K562 (cell line): ENCODE measurements around the gene PTPRT. TPM values are rescaled to one million over a fixed set of nuclear protein-coding genes. Genes with fewer than 3 reads are reported as not detected.

Source experiments
- ATAC-seq: fragments of 200-7000 bp; cut with Tn5 transposase; 3 replicates; pipeline ENCODE4 v1.9.1; 2020; ENCODE audit warnings: moderate library complexity
- BruUV-seq: library from RNA; stranded (reverse); fragments of 400-500 nt; replicated peaks from 2 replicates; lab custom pipeline; 2021; lab: Mats Ljungman, UMichigan
- CTCF ChIA-PET: fragments of 300-600 bp; formaldehyde crosslinking; extraction: SDS; loops from one replicate; lab custom pipeline; 2021; ENCODE audit warnings: low intra/inter-chr PET ratio; lab: Yijun Ruan, JAX
- POLR2A ChIA-PET: fragments of 300-600, 350-650 bp; sonication (Branson Sonifier 250); formaldehyde crosslinking; extraction: SDS; loops from one replicate; lab custom pipeline; 2021; ENCODE audit warnings: antibody characterized with exemption, inconsistent platforms; lab: Yijun Ruan, JAX
- DNase-seq, 4 experiments: peaks; one replicate each; pipeline versions ENCODE4 v3.0.0 to v3.0.0-alpha.2; 2011 to 2018; ENCODE audit warnings: low spot score in 3 of 4, mixed read lengths in 3 of 4; ENCODE audit errors: extremely low read depth in 1 of 4
- FAIRE-seq: peaks from 2 replicates; lab custom pipeline; 2011; peaks lifted over from hg19 to GRCh38; lab: Jason Lieb, UNC
- H2AFZ ChIP-seq: 2 replicates; pipeline ENCODE4 v1.6.0; 2011; ENCODE audit warnings: low read depth, low read length, control low read depth, inconsistent platforms
- H3K27ac ChIP-seq: fragments of 200-600 bp; 3 replicates; pipeline ENCODE4 v1.8.0; 2011; ENCODE audit warnings: low read depth, mild to moderate bottlenecking, control low read depth, inconsistent platforms, low read length, moderate library complexity, mixed read lengths; ENCODE audit errors: extremely low read depth
- H3K27me3 ChIP-seq, 2 experiments: fragments of 300-600 bp in 1 of 2; 2 replicates in 1 of 2; 3 replicates in 1 of 2; pipeline versions ENCODE4 v1.6.0 to v1.8.0; 2011; ENCODE audit warnings: inconsistent platforms in 2 of 2, low read length in 2 of 2, mild to moderate bottlenecking in 1 of 2, mixed read lengths in 1 of 2, moderate library complexity in 1 of 2; ENCODE audit not compliant: control insufficient read depth in 2 of 2, insufficient read depth in 2 of 2
- H3K36me3 ChIP-seq: fragments of 300-600 bp; 3 replicates; pipeline ENCODE4 v1.8.0; 2011; ENCODE audit warnings: mild to moderate bottlenecking, low read length, inconsistent platforms; ENCODE audit not compliant: control insufficient read depth, insufficient read depth
- H3K4me1 ChIP-seq, 2 experiments: fragments of 200-600 bp in 1 of 2; replicated peaks in 1 of 2; 2 replicates in 1 of 2; 3 replicates in 1 of 2; pipeline versions ENCODE4 v1.5.1 to v1.8.0; 2011; ENCODE audit warnings: inconsistent platforms in 2 of 2, low read length in 2 of 2, mild to moderate bottlenecking in 1 of 2, mixed read lengths in 1 of 2, moderate library complexity in 1 of 2; ENCODE audit not compliant: control insufficient read depth in 2 of 2, insufficient read depth in 2 of 2
- H3K4me2 ChIP-seq: 2 replicates; pipeline ENCODE4 v1.6.1; 2011; ENCODE audit warnings: low read length, control low read depth, inconsistent platforms, mixed read lengths; ENCODE audit not compliant: insufficient read depth
- H3K4me3 ChIP-seq: fragments of 200-600 bp; sonication (generic), shearing (Covaris generic); 2 replicates; pipeline ENCODE4 v1.5.1; 2016; ENCODE audit warnings: control low read depth, inconsistent platforms
- H3K79me2 ChIP-seq: fragments of 200-600 bp; 3 replicates; pipeline ENCODE4 v1.8.0; 2011; ENCODE audit warnings: low read length, inconsistent platforms; ENCODE audit not compliant: control insufficient read depth, insufficient read depth
- H3K9ac ChIP-seq, 2 experiments: 2 replicates each; pipeline versions ENCODE4 v1.6.0 to v1.6.1; 2011; ENCODE audit warnings: low read depth in 2 of 2, low read length in 2 of 2, control low read depth in 1 of 2, inconsistent platforms in 1 of 2, mild to moderate bottlenecking in 1 of 2, mixed read lengths in 1 of 2; ENCODE audit not compliant: insufficient read depth in 1 of 2
- H3K9me1 ChIP-seq: one replicate; pipeline ENCODE4 v1.6.0; 2011; ENCODE audit warnings: inconsistent platforms, mild to moderate bottlenecking, low read length, moderate library complexity; ENCODE audit not compliant: control insufficient read depth, insufficient read depth
- H3K9me3 ChIP-seq: replicated peaks from 2 replicates; pipeline ENCODE4 v1.5.1; 2011; ENCODE audit warnings: low read depth, low read length, inconsistent platforms; ENCODE audit not compliant: control insufficient read depth, insufficient read depth
- H4K20me1 ChIP-seq: replicated peaks from 2 replicates; pipeline ENCODE4 v1.6.1; 2011; ENCODE audit warnings: low read length, inconsistent platforms, mixed read lengths; ENCODE audit not compliant: control insufficient read depth, insufficient read depth
- BMI1 ChIP-seq: fragments of 150-350 bp; IDR thresholded peaks from 2 replicates; pipeline ENCODE4 v1.6.1; 2014; ENCODE audit warnings: low read length
- BRF1 ChIP-seq: IDR thresholded peaks from 3 replicates; pipeline ENCODE4 v1.6.1; 2011; ENCODE audit warnings: borderline replicate concordance, mild to moderate bottlenecking; ENCODE audit not compliant: insufficient read length; ENCODE audit errors: extremely low read depth
- CHD4 ChIP-seq: fragments of 200-600 bp; sonication (generic); IDR thresholded peaks from 3 replicates; pipeline ENCODE4 v1.6.1; 2012; ENCODE audit warnings: low read depth, mild to moderate bottlenecking, mixed read lengths, low read length, inconsistent platforms; ENCODE audit not compliant: insufficient read depth, insufficient replicate concordance, poor library complexity, severe bottlenecking
- GATA2 ChIP-seq: sonication (generic); formaldehyde crosslinking; IDR thresholded peaks from 2 replicates; pipeline ENCODE4 v1.4.0; 2020; ENCODE audit warnings: mild to moderate bottlenecking, missing genetic modification reagents
- POLR2B ChIP-seq: fragments of 450-650 bp; IDR thresholded peaks from 2 replicates; pipeline ENCODE4 v1.6.1; 2018; ENCODE audit warnings: low read depth; ENCODE audit not compliant: partially characterized antibody
- PRPF4 ChIP-seq: fragments of 200-400 bp; formaldehyde crosslinking; IDR thresholded peaks from one replicate; pipeline ENCODE4 v1.6.1; 2017; ENCODE audit warnings: low read length, low read depth, mild to moderate bottlenecking; ENCODE audit not compliant: insufficient read depth, poor library complexity, severe bottlenecking
- SREBF2 ChIP-seq: sonication (generic); formaldehyde crosslinking; IDR thresholded peaks from 2 replicates; pipeline ENCODE4 v1.4.0; 2020; ENCODE audit warnings: mild to moderate bottlenecking, missing genetic modification reagents
- U2AF1 ChIP-seq: fragments of 200-400 bp; formaldehyde crosslinking; optimal IDR thresholded peaks from 2 replicates; pipeline ENCODE3; 2017; ENCODE audit warnings: mild to moderate bottlenecking, low read depth, low read length, moderate library complexity
- WHSC1 ChIP-seq: IDR thresholded peaks from one replicate; pipeline ENCODE4 v1.6.1; 2012; ENCODE audit warnings: low read length, control low read depth, inconsistent platforms
- WGBS: fragments of 100-300 bp; shearing (Covaris generic); methylation state at CpG from one replicate; pipeline ENCODE4 v1.1.6; 2016; ENCODE audit warnings: low coverage, mixed read lengths; ENCODE audit not compliant: insufficient coverage; ENCODE audit errors: missing lambda C conversion rate; 5-methylcytosine and 5-hydroxymethylcytosine counted together
- in situ Hi-C: fragments of 300-500 bp; cut with MboI; formaldehyde crosslinking; loops from 4 replicates; pipeline ENCODE4 v1.15.0; 2018; ENCODE audit warnings: inconsistent platforms, mixed read lengths
- intact Hi-C: fragments of 100-400 bp; cut with micrococcal nuclease; formaldehyde crosslinking; loops from 2 replicates; pipeline ENCODE4 v1.14.2; 2022
- polyA plus RNA-seq, 8 experiments: library from polyadenylated mRNA; depleted of rRNA in 4 of 8; stranded (reverse) in 5 of 8; unstranded in 3 of 8; fragments of >200 nt; fragmentation: Nextera tagmentation in 2 of 8; fragmentation: Illumina TruSeq in 1 of 8; extraction: Ambion mirVana in 2 of 8; extraction: Trizol in 1 of 8; gene quantifications; 2 replicates each; pipeline versions ENCODE4 v1.2.1 to v1.2.3, GENCODE V29; 2011 to 2014; ENCODE audit warnings: inconsistent platforms in 1 of 8, missing spikeins in 1 of 8
- total RNA-seq, 7 experiments: library from RNA; depleted of rRNA in 6 of 7; stranded (reverse); fragments of >200 nt in 6 of 7; fragmentation: Illumina TruSeq in 2 of 7; extraction: Trizol in 2 of 7; gene quantifications; 2 replicates each; pipeline versions ENCODE4 v1.2.1 to v1.2.3, GENCODE V29; 2011 to 2021; ENCODE audit warnings: low replicate concordance in 1 of 7
- TF ChIP-seq, protein P1 (sequence below): fragments of 450-650 bp; conservative IDR thresholded peaks from 2 replicates; pipeline ENCODE4 v1.6.1; 2016; ENCODE audit warnings: missing genetic modification characterization, low read depth, mild to moderate bottlenecking, control low read depth, missing compliant biosample characterization
- TF ChIP-seq, protein P2 (sequence below): fragments of 450-650 bp; formaldehyde crosslinking; IDR thresholded peaks from 2 replicates; pipeline ENCODE4 v1.4.0; 2020; ENCODE audit warnings: mild to moderate bottlenecking, moderate library complexity
- TF ChIP-seq, protein P3 (sequence below), 2 experiments: fragments of 450-650 bp; IDR thresholded peaks; 2 replicates each; pipeline ENCODE4 v1.6.1; 2016
- TF ChIP-seq, protein P4 (sequence below): sonication (generic); formaldehyde crosslinking; IDR thresholded peaks from 2 replicates; pipeline ENCODE4 v1.9.0; 2022; ENCODE audit warnings: mild to moderate bottlenecking, missing genetic modification reagents
- TF ChIP-seq, protein P5 (sequence below), 2 experiments: fragments of 450-650 bp in 1 of 2; sonication (generic) in 1 of 2; formaldehyde crosslinking; conservative IDR thresholded peaks; 2 replicates each; pipeline versions ENCODE4 v1.4.0 to v1.8.1; 2020 to 2022; ENCODE audit warnings: mild to moderate bottlenecking in 1 of 2, missing genetic modification reagents in 1 of 2
- TF ChIP-seq, protein P6 (sequence below): IDR thresholded peaks from 2 replicates; pipeline ENCODE4 v1.6.1; 2012; ENCODE audit warnings: low read depth, low read length, improper control_type of control experiment, borderline replicate concordance

Gene PTPRT
- total and polyA plus RNA-seq, 9 of the 15 experiments (the other 6 are each of a cell fraction or from before 2014, with no cell fraction given) = not detected

DNA sequence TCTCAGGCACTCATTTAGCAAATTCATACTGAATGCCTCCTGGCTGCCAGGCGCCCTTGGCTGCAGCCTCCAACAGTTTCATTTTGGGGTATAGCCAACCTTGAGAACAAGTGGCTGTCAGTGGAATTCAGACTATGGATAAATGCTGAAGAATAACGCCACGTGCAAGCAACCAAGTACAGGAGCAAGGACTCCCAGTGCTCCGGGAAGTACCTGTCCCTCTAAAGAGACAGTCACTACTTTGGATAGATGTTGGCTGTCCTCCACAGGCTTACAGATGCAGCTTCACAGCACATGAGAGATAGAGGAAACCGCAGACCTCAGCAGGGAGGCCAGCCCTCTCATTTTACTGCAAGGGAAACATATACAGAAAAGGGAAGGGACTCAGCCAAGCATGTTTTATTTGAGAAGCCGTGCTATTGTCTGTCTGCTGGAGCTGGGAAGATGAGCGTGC is 658.2 kb downstream of the PTPRT start:
- no peak overlapping the region for H3K4me2 ChIP-seq
- WGBS = 0% methylated on average over 7 of the region's 7 CpGs
- TF ChIP-seq, protein P1, sequence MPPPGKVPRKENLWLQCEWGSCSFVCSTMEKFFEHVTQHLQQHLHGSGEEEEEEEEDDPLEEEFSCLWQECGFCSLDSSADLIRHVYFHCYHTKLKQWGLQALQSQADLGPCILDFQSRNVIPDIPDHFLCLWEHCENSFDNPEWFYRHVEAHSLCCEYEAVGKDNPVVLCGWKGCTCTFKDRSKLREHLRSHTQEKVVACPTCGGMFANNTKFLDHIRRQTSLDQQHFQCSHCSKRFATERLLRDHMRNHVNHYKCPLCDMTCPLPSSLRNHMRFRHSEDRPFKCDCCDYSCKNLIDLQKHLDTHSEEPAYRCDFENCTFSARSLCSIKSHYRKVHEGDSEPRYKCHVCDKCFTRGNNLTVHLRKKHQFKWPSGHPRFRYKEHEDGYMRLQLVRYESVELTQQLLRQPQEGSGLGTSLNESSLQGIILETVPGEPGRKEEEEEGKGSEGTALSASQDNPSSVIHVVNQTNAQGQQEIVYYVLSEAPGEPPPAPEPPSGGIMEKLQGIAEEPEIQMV (tag) = no peak
- no peak for TF ChIP-seq POLR2B
- no peak for TF ChIP-seq PRPF4
- TF ChIP-seq, protein P2, sequence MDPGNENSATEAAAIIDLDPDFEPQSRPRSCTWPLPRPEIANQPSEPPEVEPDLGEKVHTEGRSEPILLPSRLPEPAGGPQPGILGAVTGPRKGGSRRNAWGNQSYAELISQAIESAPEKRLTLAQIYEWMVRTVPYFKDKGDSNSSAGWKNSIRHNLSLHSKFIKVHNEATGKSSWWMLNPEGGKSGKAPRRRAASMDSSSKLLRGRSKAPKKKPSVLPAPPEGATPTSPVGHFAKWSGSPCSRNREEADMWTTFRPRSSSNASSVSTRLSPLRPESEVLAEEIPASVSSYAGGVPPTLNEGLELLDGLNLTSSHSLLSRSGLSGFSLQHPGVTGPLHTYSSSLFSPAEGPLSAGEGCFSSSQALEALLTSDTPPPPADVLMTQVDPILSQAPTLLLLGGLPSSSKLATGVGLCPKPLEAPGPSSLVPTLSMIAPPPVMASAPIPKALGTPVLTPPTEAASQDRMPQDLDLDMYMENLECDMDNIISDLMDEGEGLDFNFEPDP (CRISPR knock-in tag) = no peak
- TF ChIP-seq, protein P3, sequence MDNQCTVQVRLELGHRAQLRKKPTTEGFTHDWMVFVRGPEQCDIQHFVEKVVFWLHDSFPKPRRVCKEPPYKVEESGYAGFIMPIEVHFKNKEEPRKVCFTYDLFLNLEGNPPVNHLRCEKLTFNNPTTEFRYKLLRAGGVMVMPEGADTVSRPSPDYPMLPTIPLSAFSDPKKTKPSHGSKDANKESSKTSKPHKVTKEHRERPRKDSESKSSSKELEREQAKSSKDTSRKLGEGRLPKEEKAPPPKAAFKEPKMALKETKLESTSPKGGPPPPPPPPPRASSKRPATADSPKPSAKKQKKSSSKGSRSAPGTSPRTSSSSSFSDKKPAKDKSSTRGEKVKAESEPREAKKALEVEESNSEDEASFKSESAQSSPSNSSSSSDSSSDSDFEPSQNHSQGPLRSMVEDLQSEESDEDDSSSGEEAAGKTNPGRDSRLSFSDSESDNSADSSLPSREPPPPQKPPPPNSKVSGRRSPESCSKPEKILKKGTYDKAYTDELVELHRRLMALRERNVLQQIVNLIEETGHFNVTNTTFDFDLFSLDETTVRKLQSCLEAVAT (IDR thresholded peaks at IDR 0.05) = no peak
- no peak for TF ChIP-seq WHSC1
- no peak for TF ChIP-seq U2AF1
- no peak for TF ChIP-seq SREBF2 (CRISPR knock-in tag)
- no peak for TF ChIP-seq CHD4
- no peak for TF ChIP-seq BRF1
- TF ChIP-seq, protein P4, sequence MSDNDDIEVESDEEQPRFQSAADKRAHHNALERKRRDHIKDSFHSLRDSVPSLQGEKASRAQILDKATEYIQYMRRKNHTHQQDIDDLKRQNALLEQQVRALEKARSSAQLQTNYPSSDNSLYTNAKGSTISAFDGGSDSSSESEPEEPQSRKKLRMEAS (CRISPR knock-in tag) = no peak
- TF ChIP-seq GATA2 (CRISPR knock-in tag) = no peak
- TF ChIP-seq, protein P5, sequence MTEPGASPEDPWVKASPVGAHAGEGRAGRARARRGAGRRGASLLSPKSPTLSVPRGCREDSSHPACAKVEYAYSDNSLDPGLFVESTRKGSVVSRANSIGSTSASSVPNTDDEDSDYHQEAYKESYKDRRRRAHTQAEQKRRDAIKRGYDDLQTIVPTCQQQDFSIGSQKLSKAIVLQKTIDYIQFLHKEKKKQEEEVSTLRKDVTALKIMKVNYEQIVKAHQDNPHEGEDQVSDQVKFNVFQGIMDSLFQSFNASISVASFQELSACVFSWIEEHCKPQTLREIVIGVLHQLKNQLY (CRISPR knock-in tag; conservative IDR thresholded peaks at IDR 0.05) = no peak
- no peak for TF ChIP-seq BMI1
- TF ChIP-seq, protein P6, sequence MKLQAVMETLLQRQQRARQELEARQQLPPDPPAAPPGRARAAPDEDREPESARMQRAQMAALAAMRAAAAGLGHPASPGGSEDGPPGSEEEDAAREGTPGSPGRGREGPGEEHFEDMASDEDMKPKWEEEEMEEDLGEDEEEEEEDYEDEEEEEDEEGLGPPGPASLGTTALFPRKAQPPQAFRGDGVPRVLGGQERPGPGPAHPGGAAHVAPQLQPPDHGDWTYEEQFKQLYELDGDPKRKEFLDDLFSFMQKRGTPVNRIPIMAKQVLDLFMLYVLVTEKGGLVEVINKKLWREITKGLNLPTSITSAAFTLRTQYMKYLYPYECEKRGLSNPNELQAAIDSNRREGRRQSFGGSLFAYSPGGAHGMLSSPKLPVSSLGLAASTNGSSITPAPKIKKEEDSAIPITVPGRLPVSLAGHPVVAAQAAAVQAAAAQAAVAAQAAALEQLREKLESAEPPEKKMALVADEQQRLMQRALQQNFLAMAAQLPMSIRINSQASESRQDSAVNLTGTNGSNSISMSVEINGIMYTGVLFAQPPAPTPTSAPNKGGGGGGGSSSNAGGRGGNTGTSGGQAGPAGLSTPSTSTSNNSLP = no peak

More for the DNA sequence above, 658.2 kb downstream of the PTPRT start:
- no peak overlapping the region for H2AFZ ChIP-seq
- H4K20me1 ChIP-seq = no peaks in the 10 kb centered on the region
- DNase-seq = no peak
- in situ Hi-C loops (no loop called here), intact Hi-C loops (loop anchor here (10.0 kb wide), 1 partner anchor 57 kb away; no protein-coding TSS in a partner anchor)
- no peaks in the 10 kb centered on the region for H3K36me3 ChIP-seq
- no peaks in the 10 kb centered on the region for H3K9me1 ChIP-seq
- H3K4me1 ChIP-seq = no peaks in the 10 kb centered on the region
- no peak overlapping the region for H3K9ac ChIP-seq
- FAIRE-seq = no peak
- ChIA-PET POLR2A (no interaction called here), CTCF (no interaction called here)
- no peaks in the 10 kb centered on the region for H3K79me2 ChIP-seq
- BruUV-seq = no TSS peak
- H3K27me3 ChIP-seq = peaks cover 0 to 6% of the 10 kb centered on the region in 2 experiments; a peak in 1 of 5 replicates
- H3K27ac ChIP-seq = no peak overlapping the region
- no peak overlapping the region for H3K4me3 ChIP-seq
- ATAC-seq = no peak
- no peaks in the 10 kb centered on the region for H3K9me3 ChIP-seq
